Measurements from ENCODE around the gene ARHGAP31.

DNA sequence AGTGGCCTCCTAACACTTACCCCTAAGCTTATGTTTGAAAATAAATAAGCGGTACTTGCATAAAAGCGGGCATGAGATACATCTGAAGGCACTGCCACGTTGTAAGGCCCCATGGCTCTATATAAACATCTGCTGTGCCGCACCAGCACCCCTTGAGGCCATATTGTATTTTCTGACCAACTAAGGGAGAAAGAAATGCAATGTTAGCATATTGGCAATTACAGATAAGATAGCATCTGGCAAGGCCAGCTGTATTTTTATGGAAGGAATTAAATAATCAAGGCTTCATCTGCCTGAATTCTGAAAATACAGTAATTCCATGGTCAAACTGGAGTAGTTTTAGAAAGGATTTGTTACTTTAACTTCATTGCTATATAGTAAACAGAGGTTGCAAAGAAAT, 140.5 kb downstream of the ARHGAP31 start:
- TF ChIP-seq EZH2 (IDR thresholded peaks at IDR 0.05; ENCODE audit: borderline replicate concordance, low read length) = no peak
- TF ChIP-seq, protein P1, sequence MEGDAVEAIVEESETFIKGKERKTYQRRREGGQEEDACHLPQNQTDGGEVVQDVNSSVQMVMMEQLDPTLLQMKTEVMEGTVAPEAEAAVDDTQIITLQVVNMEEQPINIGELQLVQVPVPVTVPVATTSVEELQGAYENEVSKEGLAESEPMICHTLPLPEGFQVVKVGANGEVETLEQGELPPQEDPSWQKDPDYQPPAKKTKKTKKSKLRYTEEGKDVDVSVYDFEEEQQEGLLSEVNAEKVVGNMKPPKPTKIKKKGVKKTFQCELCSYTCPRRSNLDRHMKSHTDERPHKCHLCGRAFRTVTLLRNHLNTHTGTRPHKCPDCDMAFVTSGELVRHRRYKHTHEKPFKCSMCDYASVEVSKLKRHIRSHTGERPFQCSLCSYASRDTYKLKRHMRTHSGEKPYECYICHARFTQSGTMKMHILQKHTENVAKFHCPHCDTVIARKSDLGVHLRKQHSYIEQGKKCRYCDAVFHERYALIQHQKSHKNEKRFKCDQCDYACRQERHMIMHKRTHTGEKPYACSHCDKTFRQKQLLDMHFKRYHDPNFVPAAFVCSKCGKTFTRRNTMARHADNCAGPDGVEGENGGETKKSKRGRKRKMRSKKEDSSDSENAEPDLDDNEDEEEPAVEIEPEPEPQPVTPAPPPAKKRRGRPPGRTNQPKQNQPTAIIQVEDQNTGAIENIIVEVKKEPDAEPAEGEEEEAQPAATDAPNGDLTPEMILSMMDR (conservative IDR thresholded peaks at IDR 0.05 in 1 of 2, IDR thresholded peaks at IDR 0.05 in 1 of 2; ENCODE audit: extremely low read depth in 1 of 2, insufficient read depth in 1 of 2, low read depth in 1 of 2, low read length in 2 of 2) = no peak

Data from mammary epithelial cell (primary cell).